Keratinocyte (primary cell): ENCODE data around the gene SBNO2.

Experiments
- EZH2 ChIP-seq: IDR thresholded peaks from one replicate; pipeline ENCODE4 v1.6.1; 2012; ENCODE audit warnings: inconsistent platforms, mild to moderate bottlenecking, low read length, moderate library complexity
- TF ChIP-seq, protein P1 (sequence below), 3 experiments: IDR thresholded peaks in 1 of 3; conservative IDR thresholded peaks in 1 of 3; optimal IDR thresholded peaks in 1 of 3; 2 replicates in 2 of 3; 3 replicates in 1 of 3; pipeline versions ENCODE3 to v1.5.1; 2011; ENCODE audit warnings: low read length in 3 of 3, mild to moderate bottlenecking in 3 of 3, moderate library complexity in 2 of 3, control low read depth in 1 of 3, inconsistent platforms in 1 of 3; ENCODE audit not compliant: insufficient read depth in 2 of 3; ENCODE audit errors: extremely low read depth in 1 of 3

DNA sequence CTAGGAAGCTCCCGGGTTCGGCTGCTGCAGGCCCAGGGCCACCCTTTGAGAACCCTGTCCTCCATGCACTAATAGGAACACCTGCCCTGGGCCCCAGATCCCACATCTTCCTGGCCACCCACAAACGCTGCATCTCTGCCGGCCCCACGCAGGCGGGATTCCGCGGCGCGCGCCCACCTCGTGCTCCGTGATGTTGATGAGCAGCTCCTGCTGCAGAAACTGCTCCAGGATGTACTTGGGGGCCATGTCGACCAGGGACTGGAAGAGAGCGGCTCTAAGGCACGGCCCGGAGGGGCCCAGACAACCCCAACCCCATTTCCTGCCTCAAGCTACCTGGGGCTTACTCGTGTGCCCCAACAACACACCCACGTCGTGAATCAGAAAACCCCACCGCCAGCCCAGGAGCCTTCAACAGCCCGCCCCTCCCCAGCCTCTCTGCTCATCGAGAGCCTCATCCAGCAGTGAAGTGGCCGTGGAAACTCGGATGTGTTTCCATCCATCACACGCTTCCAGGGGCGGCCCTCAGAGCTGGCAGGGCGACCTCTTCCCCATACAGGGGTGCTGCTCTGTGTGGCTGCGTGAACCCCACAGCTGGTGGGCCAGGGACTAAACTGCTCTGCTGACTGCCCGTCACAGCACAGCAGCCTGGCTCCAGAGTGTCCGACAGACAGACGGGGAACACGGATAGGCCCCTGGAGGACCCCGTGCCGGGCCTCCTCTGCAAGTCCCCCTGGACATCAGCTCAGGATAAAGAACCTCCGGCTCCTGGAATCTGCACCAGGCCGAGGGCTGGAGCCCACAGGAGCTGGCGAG lies 83.1 kb downstream of the SBNO2 start:
- TF ChIP-seq, protein P1, sequence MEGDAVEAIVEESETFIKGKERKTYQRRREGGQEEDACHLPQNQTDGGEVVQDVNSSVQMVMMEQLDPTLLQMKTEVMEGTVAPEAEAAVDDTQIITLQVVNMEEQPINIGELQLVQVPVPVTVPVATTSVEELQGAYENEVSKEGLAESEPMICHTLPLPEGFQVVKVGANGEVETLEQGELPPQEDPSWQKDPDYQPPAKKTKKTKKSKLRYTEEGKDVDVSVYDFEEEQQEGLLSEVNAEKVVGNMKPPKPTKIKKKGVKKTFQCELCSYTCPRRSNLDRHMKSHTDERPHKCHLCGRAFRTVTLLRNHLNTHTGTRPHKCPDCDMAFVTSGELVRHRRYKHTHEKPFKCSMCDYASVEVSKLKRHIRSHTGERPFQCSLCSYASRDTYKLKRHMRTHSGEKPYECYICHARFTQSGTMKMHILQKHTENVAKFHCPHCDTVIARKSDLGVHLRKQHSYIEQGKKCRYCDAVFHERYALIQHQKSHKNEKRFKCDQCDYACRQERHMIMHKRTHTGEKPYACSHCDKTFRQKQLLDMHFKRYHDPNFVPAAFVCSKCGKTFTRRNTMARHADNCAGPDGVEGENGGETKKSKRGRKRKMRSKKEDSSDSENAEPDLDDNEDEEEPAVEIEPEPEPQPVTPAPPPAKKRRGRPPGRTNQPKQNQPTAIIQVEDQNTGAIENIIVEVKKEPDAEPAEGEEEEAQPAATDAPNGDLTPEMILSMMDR (optimal IDR thresholded peaks at IDR 0.05 in 1 of 3, IDR thresholded peaks at IDR 0.05 in 1 of 3, conservative IDR thresholded peaks at IDR 0.05 in 1 of 3; ENCODE audit: extremely low read depth in 1 of 3, insufficient read depth in 2 of 3, low read length in 3 of 3): no peak
- TF ChIP-seq EZH2: no peak
